ENCODE results near the gene CHCHD3. TPM values are rescaled to one million over a fixed set of nuclear protein-coding genes. Genes with fewer than 3 reads are reported as not detected.

Gene CHCHD3
- total and polyA plus RNA-seq, 2 of the 4 experiments (the other 2 are of a cell fraction) = 56.9 to 141 TPM

DNA sequence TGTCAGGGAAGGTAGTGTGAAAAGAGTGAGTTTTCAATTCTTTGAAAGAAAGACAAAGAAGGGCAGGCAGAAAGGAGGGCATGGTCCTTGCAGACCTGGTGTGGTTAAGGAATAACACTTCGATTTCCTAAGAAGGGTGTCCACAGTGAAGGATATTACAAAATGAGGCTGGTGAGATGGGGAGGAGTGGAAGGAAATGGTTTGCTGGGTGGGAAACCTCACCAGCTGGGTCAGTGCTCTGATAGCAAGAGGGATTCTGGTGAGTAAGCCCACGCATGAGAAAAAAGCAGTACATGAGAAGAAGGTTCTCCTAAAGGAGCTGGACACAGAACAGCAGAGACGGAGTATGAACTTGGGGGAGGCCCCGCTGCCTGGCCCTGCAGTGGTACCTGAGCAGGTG is 275.1 kb downstream of the CHCHD3 start:
- H3K56ac ChIP-seq (ENCODE audit: extremely low read depth, insufficient read depth, low read length) = no peak overlapping the region
- no peak for TF ChIP-seq RFX5 (IDR thresholded peaks at IDR 0.05; ENCODE audit: low read depth, low read length)
- H3K9me3 ChIP-seq (ENCODE audit: control insufficient read depth, insufficient read depth, low read length) = no peaks in the 10 kb centered on the region
- H3K4ac ChIP-seq (ENCODE audit: low read depth, low read length) = no peak overlapping the region
- no peak overlapping the region for H4K8ac ChIP-seq (ENCODE audit: low read depth in 2 of 2, low read length in 2 of 2)
- POLR2A ChIA-PET (ENCODE audit: unreplicated experiment) = no interaction called here
- no peak overlapping the region for H4K91ac ChIP-seq (ENCODE audit: insufficient read depth, low read depth, low read length)
- no peaks in the 10 kb centered on the region for H3K4me1 ChIP-seq (ENCODE audit: control insufficient read depth, insufficient read depth, low read length)
- H2AK9ac ChIP-seq (replicated peaks; ENCODE audit: low read depth, low read length, poor library complexity) = no peak overlapping the region
- no peaks in the 10 kb centered on the region for H3K27me3 ChIP-seq (ENCODE audit: control insufficient read depth, insufficient read depth, low read length)
- no peaks in the 10 kb centered on the region for H4K20me1 ChIP-seq (ENCODE audit: insufficient read depth, low read length)
- intact Hi-C loops (cut with micrococcal nuclease) = no loop called here
- H3K36me3 ChIP-seq (ENCODE audit: control insufficient read depth, insufficient read depth, low read length) = no peaks in the 10 kb centered on the region
- H2BK15ac ChIP-seq (ENCODE audit: low read depth, low read length) = no peak overlapping the region
- BruUV-seq (replicated peaks) = no TSS peak
- H3K4me3 ChIP-seq (ENCODE audit: insufficient read depth, low read depth, low read length) = no peak overlapping the region
- H2BK5ac ChIP-seq (ENCODE audit: low read depth, low read length, poor library complexity, severe bottlenecking) = no peak overlapping the region
- 100% methylated on average over 2 of the region's 4 CpGs; no CpG with 5 or more reads in 1 of the 2 experiments for WGBS, 2 experiments (ENCODE audit: extremely low coverage in 2 of 2, insufficient read length in 1 of 2)
- H3K9ac ChIP-seq (ENCODE audit: low read depth, low read length) = no peak overlapping the region
- H2AK5ac ChIP-seq (ENCODE audit: low read depth, low read length) = no peak overlapping the region
- no peak for ATAC-seq (ENCODE audit: low read depth)
- H3K9me1 ChIP-seq (ENCODE audit: insufficient read depth, low read length) = no peaks in the 10 kb centered on the region; the same call in 1 of the 2 replicates
- no peak for DNase-seq
- no peak overlapping the region for H3K23ac ChIP-seq (ENCODE audit: low read depth, low read length)
- CTCF ChIA-PET = no interaction called here
- no peak overlapping the region for H2AFZ ChIP-seq (replicated peaks; ENCODE audit: low read length, poor library complexity)
- no peak overlapping the region for H2BK20ac ChIP-seq (ENCODE audit: low read depth, low read length)
- dilution Hi-C loops (cut with HindIII; ENCODE audit: low sequenced_read_pairs, unreplicated experiment) = no loop called here
- no peak overlapping the region for H3K27ac ChIP-seq (ENCODE audit: insufficient read depth, low read length)
- no peak overlapping the region for H3K4me2 ChIP-seq (ENCODE audit: low read depth, low read length)
- in situ Hi-C loops (cut with MboI; ENCODE audit: low sequenced_read_pairs) = no loop called here
- no peak overlapping the region for H4K5ac ChIP-seq (ENCODE audit: low read depth, low read length)
- H3K14ac ChIP-seq (replicated peaks; ENCODE audit: low read depth, low read length) = no peak overlapping the region
- peaks cover 0 to 3% of the 10 kb centered on the region in 2 experiments; a peak in 1 of 4 replicates for H3K79me1 ChIP-seq (ENCODE audit: low read depth in 1 of 2, low read length in 2 of 2)
- no peak overlapping the region for H2BK120ac ChIP-seq (ENCODE audit: low read depth, low read length)
- H3K18ac ChIP-seq (ENCODE audit: low read depth, low read length) = no peak overlapping the region
